GM12878 (cell line): ENCODE data around the gene USP10.

Experiments
- SPI1 ChIP-seq: IDR thresholded peaks from 2 replicates; pipeline ENCODE4 v1.6.1; 2011; ENCODE audit warnings: low read depth, mild to moderate bottlenecking, low read length, moderate library complexity, borderline replicate concordance; ENCODE audit not compliant: insufficient read depth
- TF ChIP-seq, protein P1 (sequence below): fragments of 450-650 bp; IDR thresholded peaks from 2 replicates; pipeline ENCODE4 v1.6.1; 2016; ENCODE audit warnings: mild to moderate bottlenecking, moderate library complexity, borderline replicate concordance

DNA sequence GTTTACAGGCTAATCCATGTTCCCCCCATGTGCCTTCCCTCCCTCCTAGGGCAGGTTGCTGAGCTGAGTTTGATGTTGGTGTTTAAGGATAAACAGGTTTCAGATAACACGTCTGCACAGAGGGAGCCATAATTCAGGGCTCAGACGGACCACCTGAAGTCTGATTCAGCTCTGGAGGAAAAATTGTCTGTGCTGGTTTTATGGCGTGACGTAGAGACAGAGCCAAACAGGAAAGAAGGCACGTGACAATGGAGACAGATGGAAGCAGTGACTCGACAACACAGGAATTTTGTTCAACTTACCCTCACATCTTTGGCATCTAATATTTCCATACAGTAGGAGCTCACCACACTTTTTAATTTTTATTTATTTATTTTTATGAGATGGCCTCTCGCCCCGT, 10.7 kb upstream of the USP10 start:
- TF ChIP-seq SPI1, result no peak
- TF ChIP-seq, protein P1, sequence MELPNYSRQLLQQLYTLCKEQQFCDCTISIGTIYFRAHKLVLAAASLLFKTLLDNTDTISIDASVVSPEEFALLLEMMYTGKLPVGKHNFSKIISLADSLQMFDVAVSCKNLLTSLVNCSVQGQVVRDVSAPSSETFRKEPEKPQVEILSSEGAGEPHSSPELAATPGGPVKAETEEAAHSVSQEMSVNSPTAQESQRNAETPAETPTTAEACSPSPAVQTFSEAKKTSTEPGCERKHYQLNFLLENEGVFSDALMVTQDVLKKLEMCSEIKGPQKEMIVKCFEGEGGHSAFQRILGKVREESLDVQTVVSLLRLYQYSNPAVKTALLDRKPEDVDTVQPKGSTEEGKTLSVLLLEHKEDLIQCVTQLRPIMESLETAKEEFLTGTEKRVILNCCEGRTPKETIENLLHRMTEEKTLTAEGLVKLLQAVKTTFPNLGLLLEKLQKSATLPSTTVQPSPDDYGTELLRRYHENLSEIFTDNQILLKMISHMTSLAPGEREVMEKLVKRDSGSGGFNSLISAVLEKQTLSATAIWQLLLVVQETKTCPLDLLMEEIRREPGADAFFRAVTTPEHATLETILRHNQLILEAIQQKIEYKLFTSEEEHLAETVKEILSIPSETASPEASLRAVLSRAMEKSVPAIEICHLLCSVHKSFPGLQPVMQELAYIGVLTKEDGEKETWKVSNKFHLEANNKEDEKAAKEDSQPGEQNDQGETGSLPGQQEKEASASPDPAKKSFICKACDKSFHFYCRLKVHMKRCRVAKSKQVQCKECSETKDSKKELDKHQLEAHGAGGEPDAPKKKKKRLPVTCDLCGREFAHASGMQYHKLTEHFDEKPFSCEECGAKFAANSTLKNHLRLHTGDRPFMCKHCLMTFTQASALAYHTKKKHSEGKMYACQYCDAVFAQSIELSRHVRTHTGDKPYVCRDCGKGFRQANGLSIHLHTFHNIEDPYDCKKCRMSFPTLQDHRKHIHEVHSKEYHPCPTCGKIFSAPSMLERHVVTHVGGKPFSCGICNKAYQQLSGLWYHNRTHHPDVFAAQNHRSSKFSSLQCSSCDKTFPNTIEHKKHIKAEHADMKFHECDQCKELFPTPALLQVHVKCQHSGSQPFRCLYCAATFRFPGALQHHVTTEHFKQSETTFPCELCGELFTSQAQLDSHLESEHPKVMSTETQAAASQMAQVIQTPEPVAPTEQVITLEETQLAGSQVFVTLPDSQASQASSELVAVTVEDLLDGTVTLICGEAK, result no peak
